GM18508 (cell line): ENCODE measurements around the gene GPR161.

Experiments
- ATAC-seq: cut with Tn5 transposase; IDR thresholded peaks from one replicate; pipeline ENCODE4 v1.9.1; 2021; ENCODE audit warnings: moderate number of reproducible peaks; ENCODE audit not compliant: insufficient read depth, unreplicated experiment

GPR161 gene

GRCh38 chr1:168053681-168054080 lies 83.0 kb downstream of the GPR161 start:
- ATAC-seq, result no peak

GRCh38 chr1:168050880-168051279 lies 85.8 kb downstream of the GPR161 start:
- no peak for ATAC-seq

GRCh38 chr1:168050307-168050706 lies 86.4 kb downstream of the GPR161 start:
- ATAC-seq, result no peak

GRCh38 chr1:168045311-168045710 lies 91.4 kb downstream of the GPR161 start:
- no peak for ATAC-seq

- no peak for ATAC-seq
Observed at GRCh38 chr1:168042362-168042761, 94.4 kb downstream of the GPR161 start.

GRCh38 chr1:168035345-168035744 lies 101.4 kb downstream of the GPR161 start:
- no peak for ATAC-seq

GRCh38 chr1:168032029-168032428 lies 104.7 kb downstream of the GPR161 start:
- no peak for ATAC-seq

- no peak for ATAC-seq
Observed at GRCh38 chr1:168031627-168032026, 105.1 kb downstream of the GPR161 start.

GRCh38 chr1:168031198-168031597 lies 105.5 kb downstream of the GPR161 start:
- ATAC-seq, result no peak
